Omental fat pad (tissue), 4 donors: ENCODE results near the gene ROS1. TPM values are rescaled to one million over a fixed set of nuclear protein-coding genes. Genes with fewer than 3 reads are reported as not detected.

Experiments
- ATAC-seq: fragments of 150-250 bp; one replicate; pipeline ENCODE4 v1.9.1; 2016; ENCODE audit warnings: mild to moderate bottlenecking, moderate library complexity; ENCODE audit not compliant: low FRiP score
- DNase-seq: peaks from one replicate; pipeline ENCODE4 v3.0.0-alpha.2; 2019; ENCODE audit warnings: low spot score
- CTCF ChIP-seq, 3 donors: fragments of 450-650 bp; IDR thresholded peaks; one replicate each; pipeline ENCODE4 v1.5.1; 2016 to 2017; ENCODE audit warnings: antibody characterized with exemption in 3 of 3, mild to moderate bottlenecking in 3 of 3, moderate library complexity in 2 of 3
- total RNA-seq, 4 donors: library from RNA; depleted of rRNA; stranded (reverse); fragments of >200 nt; gene quantifications; one replicate each; pipeline ENCODE4 v1.1.0, GENCODE V29; 2016

ROS1 gene
- total RNA-seq, 4 donors from 2014 or later, result not detected

- ATAC-seq (no peak), DNase-seq (no peak)
- no peak for TF ChIP-seq CTCF (IDR thresholded peaks at IDR 0.05)
Measured at GRCh38 chr6:117306227-117306790, 119.4 kb downstream of the ROS1 start.

- no peak for ATAC-seq
- TF ChIP-seq CTCF (IDR thresholded peaks at IDR 0.05), result no peak
Measured at GRCh38 chr6:117304446-117304845, 121.3 kb downstream of the ROS1 start.

GRCh38 chr6:117303323-117303722 lies 122.4 kb downstream of the ROS1 start:
- DNase-seq (no peak), ATAC-seq (no peak)
- TF ChIP-seq CTCF (IDR thresholded peaks at IDR 0.05), result no peak

More at GRCh38 chr6:117304446-117304845, 121.3 kb downstream of the ROS1 start:
- DNase-seq, result no peak

GRCh38 chr6:117298941-117299340 lies 126.8 kb downstream of the ROS1 start:
- TF ChIP-seq CTCF (IDR thresholded peaks at IDR 0.05), result no peak
- ATAC-seq (no peak), DNase-seq (no peak)

- no peak for DNase-seq
- no peak for TF ChIP-seq CTCF (IDR thresholded peaks at IDR 0.05)
- ATAC-seq, result no peak
Measured at GRCh38 chr6:117290173-117290846, 135.4 kb downstream of the ROS1 start.

GRCh38 chr6:117288083-117288715 lies 137.5 kb downstream of the ROS1 start:
- ATAC-seq, result no peak
- no peak for TF ChIP-seq CTCF (IDR thresholded peaks at IDR 0.05)
- DNase-seq, result no peak

- ATAC-seq, result no peak
- no peak for TF ChIP-seq CTCF (IDR thresholded peaks at IDR 0.05)
- DNase-seq, result no peak
Measured at GRCh38 chr6:117280922-117281321, 144.8 kb downstream of the ROS1 start.
